ENCODE results near the gene WDR81. TPM values are rescaled to one million over a fixed set of nuclear protein-coding genes. Genes with fewer than 3 reads are reported as not detected.

WDR81 gene
- total and polyA plus RNA-seq, 2 donors (not counting 1 experiment from before 2014, with no cell fraction given) = 52.7 to 102 TPM

DNA sequence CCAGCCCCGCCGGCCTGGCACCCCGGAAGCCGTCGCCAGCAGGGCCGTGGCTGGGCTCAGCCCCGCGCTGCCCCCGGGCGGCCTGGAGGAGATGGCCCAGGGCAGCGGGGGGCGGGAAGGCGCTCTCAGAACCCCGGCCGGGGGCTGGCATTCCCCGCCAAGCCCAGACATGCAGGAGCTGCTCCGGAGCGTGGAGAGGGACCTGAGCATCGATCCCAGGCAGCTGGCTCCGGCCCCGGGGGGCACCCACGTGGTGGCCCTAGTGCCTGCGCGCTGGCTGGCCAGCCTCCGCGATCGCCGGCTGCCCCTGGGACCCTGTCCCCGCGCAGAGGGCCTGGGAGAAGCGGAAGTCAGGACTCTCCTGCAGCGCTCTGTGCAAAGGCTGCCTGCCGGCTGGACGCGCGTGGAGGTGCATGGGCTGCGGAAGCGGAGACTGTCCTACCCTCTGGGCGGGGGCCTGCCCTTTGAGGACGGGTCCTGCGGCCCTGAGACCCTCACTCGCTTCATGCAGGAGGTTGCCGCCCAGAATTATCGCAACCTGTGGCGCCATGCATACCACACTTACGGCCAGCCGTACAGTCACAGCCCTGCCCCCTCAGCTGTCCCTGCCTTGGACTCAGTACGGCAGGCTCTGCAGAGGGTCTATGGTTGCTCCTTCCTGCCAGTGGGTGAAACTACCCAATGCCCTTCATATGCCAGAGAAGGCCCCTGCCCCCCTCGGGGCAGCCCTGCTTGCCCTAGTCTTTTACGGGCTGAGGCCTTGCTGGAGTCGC lies 551 bp downstream of the WDR81 start:
- Histone ChIP-seq H3K9ac (ENCODE audit: low read length) (peak overlapping the region; percentile 87), H3K4me2 (replicated peaks; ENCODE audit: low read depth, low read length, poor library complexity, severe bottlenecking) (peak overlapping the region; percentile 99), H4K20me1 (ENCODE audit: control insufficient read depth, insufficient read depth, low read length, poor library complexity, severe bottlenecking) (peaks cover 52% of the 10 kb centered on the region), H3K9me3 (ENCODE audit: control extremely low read depth in 1 of 3, control insufficient read depth in 2 of 3, insufficient read depth in 1 of 3, low read length in 2 of 3) (no peaks in the 10 kb centered on the region), H3K27me3 (replicated peaks in 1 of 4; ENCODE audit: control extremely low read depth in 1 of 4, control insufficient read depth in 3 of 4, insufficient read depth in 4 of 4, low read length in 3 of 4) (no peaks in the 10 kb centered on the region), H3K36me3 (replicated peaks in 1 of 2; ENCODE audit: control extremely low read depth in 1 of 2, control insufficient read depth in 1 of 2, extremely low read depth in 1 of 2, insufficient read depth in 2 of 2, low read length in 1 of 2) (peaks cover 0 to 24% of the 10 kb centered on the region in 2 experiments), H2AFZ (ENCODE audit: insufficient read depth, low read depth, low read length, poor library complexity, severe bottlenecking) (peak overlapping the region; percentile 92), H3K79me2 (ENCODE audit: control insufficient read depth, insufficient read depth, low read length) (peaks cover 36% of the 10 kb centered on the region), H3K4me3 (ENCODE audit: control extremely low read depth in 1 of 5, extremely low read depth in 1 of 5, insufficient read depth in 1 of 5, low read depth in 2 of 5, low read length in 4 of 5) (peak overlapping the region in 4 of 5 experiments; percentile 61 to 82 (median 72)), H3K4me1 (ENCODE audit: control insufficient read depth in 2 of 2, insufficient read depth in 2 of 2, low read length in 2 of 2) (peaks cover 27 to 58% of the 10 kb centered on the region in 2 donors), H3K27ac (ENCODE audit: low read length in 2 of 2) (peak overlapping the region; percentile 37 to 87)
- WGBS (ENCODE audit: insufficient coverage) = 15% methylated on average over 51 of the region's 51 CpGs
- peak; percentile 42 for ATAC-seq (ENCODE audit: low read depth)
- Mint-ChIP-seq H3K4me1 (peaks cover 53% of the 10 kb centered on the region), H3K4me3 (peak overlapping the region; percentile 83), H3K9me3 (ENCODE audit: insufficient read depth) (no peaks in the 10 kb centered on the region), H3K27me3 (no peaks in the 10 kb centered on the region), H3K27ac (peak overlapping the region; percentile 86)
- TF ChIP-seq EZH2 (IDR thresholded peaks at IDR 0.05; ENCODE audit: borderline replicate concordance, insufficient read depth, low read depth, low read length, poor library complexity, severe bottlenecking) = no peak
- TF ChIP-seq, protein P1, sequence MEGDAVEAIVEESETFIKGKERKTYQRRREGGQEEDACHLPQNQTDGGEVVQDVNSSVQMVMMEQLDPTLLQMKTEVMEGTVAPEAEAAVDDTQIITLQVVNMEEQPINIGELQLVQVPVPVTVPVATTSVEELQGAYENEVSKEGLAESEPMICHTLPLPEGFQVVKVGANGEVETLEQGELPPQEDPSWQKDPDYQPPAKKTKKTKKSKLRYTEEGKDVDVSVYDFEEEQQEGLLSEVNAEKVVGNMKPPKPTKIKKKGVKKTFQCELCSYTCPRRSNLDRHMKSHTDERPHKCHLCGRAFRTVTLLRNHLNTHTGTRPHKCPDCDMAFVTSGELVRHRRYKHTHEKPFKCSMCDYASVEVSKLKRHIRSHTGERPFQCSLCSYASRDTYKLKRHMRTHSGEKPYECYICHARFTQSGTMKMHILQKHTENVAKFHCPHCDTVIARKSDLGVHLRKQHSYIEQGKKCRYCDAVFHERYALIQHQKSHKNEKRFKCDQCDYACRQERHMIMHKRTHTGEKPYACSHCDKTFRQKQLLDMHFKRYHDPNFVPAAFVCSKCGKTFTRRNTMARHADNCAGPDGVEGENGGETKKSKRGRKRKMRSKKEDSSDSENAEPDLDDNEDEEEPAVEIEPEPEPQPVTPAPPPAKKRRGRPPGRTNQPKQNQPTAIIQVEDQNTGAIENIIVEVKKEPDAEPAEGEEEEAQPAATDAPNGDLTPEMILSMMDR (IDR thresholded peaks at IDR 0.05) = no peak
- ChIA-PET POLR2A (interaction anchor here (0.6 to 5.5 kb wide), 8 partner anchors 8 to 497 kb away, joined by 4 to 59 read pairs (median 7); no protein-coding TSS in a partner anchor), CTCF (interaction anchor here (0.7 to 12.4 kb wide), 3 partner anchors 9 to 60 kb away, joined by 3 to 397 read pairs (median 71); no protein-coding TSS in a partner anchor)
- DNase-seq = no peak
- intact Hi-C loops (cut with micrococcal nuclease) = loop anchor here (1.0 to 5.0 kb wide), 3 partner anchors 7 to 105 kb away; partner anchors contain the start of gene RPA1
